Measurements from ENCODE around the gene PRKD1.

DNA sequence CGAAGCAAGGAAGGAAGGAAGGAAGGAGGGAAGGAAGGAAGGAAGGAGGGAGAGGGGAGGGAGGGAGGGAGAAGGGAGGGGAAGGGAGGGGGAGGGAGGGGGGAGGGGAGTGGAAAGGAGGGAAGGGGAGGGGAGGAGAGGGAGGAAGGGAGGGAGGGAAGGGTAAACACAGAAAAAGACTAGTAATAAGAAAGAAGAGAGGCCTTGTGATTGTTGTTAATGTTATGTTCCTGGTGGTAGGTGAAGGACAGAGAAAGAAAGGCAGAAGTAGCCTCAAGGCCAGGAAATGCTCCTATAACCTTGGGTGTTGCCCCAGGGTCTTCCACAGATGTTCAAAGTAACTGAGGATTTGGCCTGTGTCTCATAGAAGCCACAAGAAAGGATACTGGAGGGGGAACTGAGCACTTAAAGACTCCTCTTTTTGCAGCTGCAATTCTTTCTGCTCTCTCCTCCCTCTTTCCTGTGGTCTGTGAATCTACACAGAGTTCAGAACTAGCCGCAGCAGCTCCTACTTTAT, 164.2 kb downstream of the PRKD1 start:
- TF ChIP-seq SUZ12 (IDR thresholded peaks at IDR 0.05) (no peak), SP1 (IDR thresholded peaks at IDR 0.05) (no peak)

All from HEK293T (cell line).